Calu3 (cell line): Measurements from ENCODE around the gene FFAR1. TPM values are rescaled to one million over a fixed set of nuclear protein-coding genes. Genes with fewer than 3 reads are reported as not detected.
"Not testable (repeated sequence)": the region's sequence is repeated elsewhere in the genome, so short reads cannot be mapped to it uniquely, and the experiment has no call there.

Experiments
- BruUV-seq: library from RNA; stranded (reverse); fragments of 400-500 nt; replicated peaks from 2 replicates; lab custom pipeline; 2021; lab: Mats Ljungman, UMichigan
- CTCF ChIA-PET: fragments of 300-600 bp; sonication (Branson Sonifier 250); formaldehyde crosslinking; loops from one replicate; lab custom pipeline; 2022; ENCODE audit warnings: antibody characterized with exemption; lab: Charles Lee
- DNase-seq: peaks from one replicate; pipeline ENCODE4 v3.0.0; 2022
- H3K27ac Mint-ChIP-seq: one replicate; pipeline ENCODE4 v1.8.0; 2022; ENCODE audit warnings: mixed read lengths; ENCODE audit not compliant: unreplicated experiment
- H3K27me3 Mint-ChIP-seq: one replicate; pipeline ENCODE4 v1.8.0; 2022; ENCODE audit warnings: mixed read lengths; ENCODE audit not compliant: unreplicated experiment
- H3K36me3 Mint-ChIP-seq: one replicate; pipeline ENCODE4 v1.8.0; 2022; ENCODE audit warnings: mild to moderate bottlenecking, moderate library complexity, mixed read lengths; ENCODE audit not compliant: insufficient read depth, unreplicated experiment
- H3K4me1 Mint-ChIP-seq: one replicate; pipeline ENCODE4 v1.8.0; 2022; ENCODE audit warnings: mild to moderate bottlenecking, low read depth, mixed read lengths; ENCODE audit not compliant: unreplicated experiment
- H3K4me3 Mint-ChIP-seq: one replicate; pipeline ENCODE4 v1.8.0; 2022; ENCODE audit warnings: mild to moderate bottlenecking, low read depth, moderate library complexity, mixed read lengths; ENCODE audit not compliant: unreplicated experiment
- H3K9me3 Mint-ChIP-seq: one replicate; pipeline ENCODE4 v1.8.0; 2022; ENCODE audit warnings: low read depth, mixed read lengths; ENCODE audit not compliant: unreplicated experiment
- intact Hi-C: fragments of 100-400 bp; cut with micrococcal nuclease; formaldehyde crosslinking; loops from one replicate; pipeline ENCODE4 v1.10.0; 2022; ENCODE audit not compliant: unreplicated experiment
- total RNA-seq: library from RNA; stranded (reverse); gene quantifications from 2 replicates; pipeline ENCODE4 v1.2.3, GENCODE V29; 2022
- TF ChIP-seq, protein P1 (sequence below): fragments of 200-600 bp; IDR thresholded peaks from one replicate; pipeline ENCODE4 v1.8.0; 2022; ENCODE audit warnings: antibody characterized with exemption; ENCODE audit not compliant: unreplicated experiment

Gene FFAR1
- total RNA-seq, 1 experiment from 2014 or later, result not detected

DNA sequence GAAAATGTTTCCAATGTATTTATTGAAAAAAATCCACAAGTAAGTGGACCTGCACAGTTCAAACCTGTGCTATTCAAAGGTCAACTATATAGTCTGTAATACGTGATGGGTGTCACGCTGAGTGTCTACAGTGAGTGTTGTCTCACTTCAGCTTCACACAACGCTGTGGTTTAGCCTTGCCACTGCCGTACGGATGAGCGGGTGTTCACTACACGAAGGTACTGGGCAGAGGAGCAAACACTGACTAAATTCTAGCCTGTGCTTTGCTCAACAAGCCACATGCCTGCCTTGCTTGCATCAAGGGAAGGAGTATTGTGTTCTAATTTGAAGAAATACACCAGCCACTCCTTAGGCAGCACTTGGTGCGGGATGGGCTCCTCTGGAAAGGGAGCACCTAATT, 7.2 kb downstream of the FFAR1 start:
- Mint-ChIP-seq H3K4me3 (no peak overlapping the region), H3K27ac (no peak overlapping the region), H3K4me1 (peaks cover 8% of the 10 kb centered on the region), H3K27me3 (peaks cover 55% of the 10 kb centered on the region), H3K36me3 (no peaks in the 10 kb centered on the region), H3K9me3 (no peaks in the 10 kb centered on the region)
- TF ChIP-seq, protein P1, sequence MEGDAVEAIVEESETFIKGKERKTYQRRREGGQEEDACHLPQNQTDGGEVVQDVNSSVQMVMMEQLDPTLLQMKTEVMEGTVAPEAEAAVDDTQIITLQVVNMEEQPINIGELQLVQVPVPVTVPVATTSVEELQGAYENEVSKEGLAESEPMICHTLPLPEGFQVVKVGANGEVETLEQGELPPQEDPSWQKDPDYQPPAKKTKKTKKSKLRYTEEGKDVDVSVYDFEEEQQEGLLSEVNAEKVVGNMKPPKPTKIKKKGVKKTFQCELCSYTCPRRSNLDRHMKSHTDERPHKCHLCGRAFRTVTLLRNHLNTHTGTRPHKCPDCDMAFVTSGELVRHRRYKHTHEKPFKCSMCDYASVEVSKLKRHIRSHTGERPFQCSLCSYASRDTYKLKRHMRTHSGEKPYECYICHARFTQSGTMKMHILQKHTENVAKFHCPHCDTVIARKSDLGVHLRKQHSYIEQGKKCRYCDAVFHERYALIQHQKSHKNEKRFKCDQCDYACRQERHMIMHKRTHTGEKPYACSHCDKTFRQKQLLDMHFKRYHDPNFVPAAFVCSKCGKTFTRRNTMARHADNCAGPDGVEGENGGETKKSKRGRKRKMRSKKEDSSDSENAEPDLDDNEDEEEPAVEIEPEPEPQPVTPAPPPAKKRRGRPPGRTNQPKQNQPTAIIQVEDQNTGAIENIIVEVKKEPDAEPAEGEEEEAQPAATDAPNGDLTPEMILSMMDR, result no peak
- CTCF ChIA-PET, result no interaction called here
- no TSS peak for BruUV-seq
- no peak for DNase-seq
- intact Hi-C loops, result no loop called here

DNA sequence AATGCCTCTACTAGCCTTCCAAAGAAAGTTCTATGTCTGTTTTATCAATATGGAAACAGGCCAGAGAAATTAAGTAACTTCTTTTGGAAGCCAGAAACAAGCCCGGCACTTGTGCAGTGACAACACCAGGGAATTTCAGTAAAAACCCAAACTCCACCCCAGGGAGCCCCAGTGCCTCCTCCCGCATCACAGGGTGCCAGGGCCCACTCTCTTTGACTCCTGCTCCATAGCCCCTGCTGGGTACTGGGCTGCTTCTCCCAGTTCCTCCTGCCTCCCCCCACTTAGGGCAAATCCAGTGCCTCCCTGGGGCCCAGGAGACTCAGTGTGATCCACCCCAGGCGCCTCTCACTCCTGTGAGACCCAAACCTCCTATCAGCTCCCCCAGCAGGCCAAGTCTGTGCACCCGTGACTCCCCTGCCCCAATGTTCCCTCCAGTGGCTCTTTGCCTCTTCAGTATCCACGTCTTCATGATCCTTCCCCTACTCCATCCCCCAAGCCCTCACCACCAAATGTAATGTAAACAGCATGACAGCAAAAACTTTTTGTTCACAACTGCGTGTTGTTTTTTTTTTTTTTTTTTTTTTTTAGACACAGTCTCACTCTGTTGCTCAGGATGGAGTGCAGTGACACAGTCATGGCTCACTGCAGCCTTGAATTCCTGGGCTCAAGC, 8.2 kb downstream of the FFAR1 start:
- Mint-ChIP-seq H3K36me3 (no peaks in the 10 kb centered on the region), H3K4me3 (no peak overlapping the region), H3K27ac (no peak overlapping the region), H3K27me3 (peaks cover 49% of the 10 kb centered on the region), H3K4me1 (peaks cover 8% of the 10 kb centered on the region), H3K9me3 (no peaks in the 10 kb centered on the region)
- TF ChIP-seq, protein P1, result no peak
- intact Hi-C loops, result no loop called here
- DNase-seq, result no peak
- CTCF ChIA-PET, result interaction anchor here (0.7 kb wide), 1 partner anchor 285 kb away, joined by 3 read pairs; no protein-coding TSS in a partner anchor
- BruUV-seq, result no TSS peak

DNA sequence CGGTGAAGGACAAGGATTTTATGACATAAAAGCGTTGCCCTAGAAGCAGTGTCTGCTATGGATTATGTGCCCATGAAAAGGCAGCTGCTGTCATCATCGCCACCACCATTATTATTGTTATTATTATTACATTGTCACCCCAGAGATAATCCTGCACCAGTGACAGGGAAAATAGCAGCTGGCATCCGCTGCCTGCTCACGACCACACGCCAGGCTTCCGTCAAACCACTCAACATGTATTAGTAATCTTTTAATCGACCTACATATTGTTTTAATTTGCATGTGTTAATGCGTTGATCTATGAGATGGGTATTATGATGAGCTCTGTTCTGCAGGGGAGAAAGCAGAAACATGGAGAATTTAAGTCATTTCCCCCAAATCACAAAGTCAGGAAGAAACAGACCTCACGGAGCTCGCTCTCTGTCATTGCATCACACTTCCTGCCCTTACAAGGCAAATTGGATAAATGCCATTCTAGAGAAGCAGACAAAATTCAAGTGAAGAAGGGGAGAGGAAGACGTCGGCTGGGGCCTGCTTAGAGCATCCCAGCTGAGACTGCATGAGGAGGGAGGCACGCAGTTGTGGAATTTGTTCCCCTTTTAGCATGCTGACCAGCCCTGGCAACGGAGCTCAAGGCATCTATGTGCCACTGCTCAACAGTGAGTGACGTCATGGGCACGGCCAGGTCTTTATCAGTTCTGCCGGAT, 10.3 kb downstream of the FFAR1 start, which contains the start of gene FFAR3:
Gene FFAR3 (plus strand): TSS at position 594 of the 707 bp plus-strand sequence. CDS start 431 bp downstream, outside the sequence.
- Mint-ChIP-seq H3K27ac (no peak within 1 kb of the TSS), H3K4me1 (peaks cover 8% of the 10 kb centered on the region), H3K9me3 (no peaks in the 10 kb centered on the region), H3K4me3 (no peak within 1 kb of the TSS), H3K27me3 (peaks cover 62% of the 10 kb centered on the region), H3K36me3 (no peaks in the 10 kb centered on the region)
- TF ChIP-seq, protein P1, result no peak
- peak; percentile 14 for DNase-seq
- intact Hi-C loops, result no loop called here
- BruUV-seq, result no TSS peak
- CTCF ChIA-PET, result interaction anchor here (1.0 to 1.6 kb wide), 2 partner anchors 62 to 137 kb away, joined by 3 to 7 read pairs; no protein-coding TSS in a partner anchor

DNA sequence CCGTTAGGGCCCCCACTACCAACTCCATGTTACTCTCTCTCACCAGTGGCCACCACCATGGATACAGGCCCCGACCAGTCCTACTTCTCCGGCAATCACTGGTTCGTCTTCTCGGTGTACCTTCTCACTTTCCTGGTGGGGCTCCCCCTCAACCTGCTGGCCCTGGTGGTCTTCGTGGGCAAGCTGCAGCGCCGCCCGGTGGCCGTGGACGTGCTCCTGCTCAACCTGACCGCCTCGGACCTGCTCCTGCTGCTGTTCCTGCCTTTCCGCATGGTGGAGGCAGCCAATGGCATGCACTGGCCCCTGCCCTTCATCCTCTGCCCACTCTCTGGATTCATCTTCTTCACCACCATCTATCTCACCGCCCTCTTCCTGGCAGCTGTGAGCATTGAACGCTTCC, 11.1 kb downstream of the FFAR1 start:
- H3K9me3 Mint-ChIP-seq, BruUV-seq, intact Hi-C loops, H3K4me1 Mint-ChIP-seq, H3K27ac Mint-ChIP-seq, H3K36me3 Mint-ChIP-seq, DNase-seq, H3K4me3 Mint-ChIP-seq: not testable (repeated sequence)
- CTCF ChIA-PET, result interaction anchor here (1.0 to 1.6 kb wide), 2 partner anchors 62 to 136 kb away, joined by 3 to 7 read pairs; no protein-coding TSS in a partner anchor
- peaks cover 70% of the 10 kb centered on the region for H3K27me3 Mint-ChIP-seq

DNA sequence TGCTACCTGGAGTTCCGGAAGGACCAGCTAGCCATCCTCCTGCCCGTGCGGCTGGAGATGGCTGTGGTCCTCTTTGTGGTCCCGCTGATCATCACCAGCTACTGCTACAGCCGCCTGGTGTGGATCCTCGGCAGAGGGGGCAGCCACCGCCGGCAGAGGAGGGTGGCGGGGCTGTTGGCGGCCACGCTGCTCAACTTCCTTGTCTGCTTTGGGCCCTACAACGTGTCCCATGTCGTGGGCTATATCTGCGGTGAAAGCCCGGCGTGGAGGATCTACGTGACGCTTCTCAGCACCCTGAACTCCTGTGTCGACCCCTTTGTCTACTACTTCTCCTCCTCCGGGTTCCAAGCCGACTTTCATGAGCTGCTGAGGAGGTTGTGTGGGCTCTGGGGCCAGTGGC, 11.7 kb downstream of the FFAR1 start:
- H3K4me3 Mint-ChIP-seq, CTCF ChIA-PET, H3K36me3 Mint-ChIP-seq, BruUV-seq, intact Hi-C loops, H3K4me1 Mint-ChIP-seq, H3K27ac Mint-ChIP-seq, DNase-seq, H3K9me3 Mint-ChIP-seq: not testable (repeated sequence)
- peaks cover 76% of the 10 kb centered on the region for H3K27me3 Mint-ChIP-seq

DNA sequence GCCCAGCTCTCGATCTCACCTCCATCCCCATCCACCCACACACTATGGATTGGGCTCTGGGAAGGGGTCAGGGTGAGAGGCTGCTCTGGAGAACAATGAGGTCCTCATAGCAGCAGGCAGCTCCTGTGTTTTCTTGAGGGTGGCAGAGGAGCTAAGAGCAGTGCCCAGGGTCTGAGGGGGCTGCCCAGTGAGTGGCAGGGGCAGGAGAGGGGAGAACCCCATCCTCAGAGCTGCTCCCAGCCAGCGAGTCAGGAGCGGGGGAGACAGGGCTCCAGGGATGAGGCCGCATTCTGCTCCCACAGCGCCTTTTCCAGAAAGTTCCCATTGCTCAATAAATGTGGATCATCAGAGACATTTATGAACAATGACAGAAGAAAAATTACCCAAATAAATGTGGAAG, 12.4 kb downstream of the FFAR1 start:
- H3K4me3 Mint-ChIP-seq, DNase-seq, intact Hi-C loops, BruUV-seq, H3K36me3 Mint-ChIP-seq, H3K9me3 Mint-ChIP-seq, CTCF ChIA-PET, H3K27ac Mint-ChIP-seq, H3K4me1 Mint-ChIP-seq: not testable (repeated sequence)
- H3K27me3 Mint-ChIP-seq, result peaks cover 83% of the 10 kb centered on the region
